Fibroblast of skin of back (primary cell): ENCODE measurements around the gene ARHGEF16.

Experiments
- DNase-seq: peaks from one replicate; pipeline ENCODE4 v3.0.0-alpha.2; 2013

The ARHGEF16 gene

GRCh38 chr1:3503525-3503886 lies 49.0 kb downstream of the ARHGEF16 start:
- no peak for DNase-seq

- peak; percentile 79 for DNase-seq
Observed at GRCh38 chr1:3504151-3504821, 49.8 kb downstream of the ARHGEF16 start.

- no peak for DNase-seq
Observed at GRCh38 chr1:3504822-3505153, 50.3 kb downstream of the ARHGEF16 start.

- no peak for DNase-seq
Observed at GRCh38 chr1:3505161-3505560, 50.7 kb downstream of the ARHGEF16 start.

- no peak for DNase-seq
Observed at GRCh38 chr1:3506041-3506440, 51.6 kb downstream of the ARHGEF16 start.

GRCh38 chr1:3506943-3507342 lies 52.5 kb downstream of the ARHGEF16 start:
- no peak for DNase-seq

- no peak for DNase-seq
Observed at GRCh38 chr1:3507636-3508275, 53.3 kb downstream of the ARHGEF16 start.

- no peak for DNase-seq
Observed at GRCh38 chr1:3508757-3509415, 54.4 kb downstream of the ARHGEF16 start.

- DNase-seq = no peak
Observed at GRCh38 chr1:3509721-3510120, 55.3 kb downstream of the ARHGEF16 start.

- DNase-seq = no peak
Observed at GRCh38 chr1:3510136-3510955, 55.9 kb downstream of the ARHGEF16 start.

- no peak for DNase-seq
Observed at GRCh38 chr1:3510956-3511250, 56.4 kb downstream of the ARHGEF16 start.

GRCh38 chr1:3511306-3511705 lies 56.8 kb downstream of the ARHGEF16 start:
- DNase-seq = no peak

GRCh38 chr1:3511856-3512255 lies 57.4 kb downstream of the ARHGEF16 start:
- no peak for DNase-seq

GRCh38 chr1:3514404-3514803 lies 59.9 kb downstream of the ARHGEF16 start:
- DNase-seq = no peak

- no peak for DNase-seq
Observed at GRCh38 chr1:3515272-3515671, 60.8 kb downstream of the ARHGEF16 start.

- DNase-seq = peak; percentile 80
Observed at GRCh38 chr1:3515774-3516480, 61.5 kb downstream of the ARHGEF16 start.

GRCh38 chr1:3516481-3516869 lies 62.0 kb downstream of the ARHGEF16 start:
- DNase-seq = no peak

GRCh38 chr1:3516911-3517675 lies 62.6 kb downstream of the ARHGEF16 start:
- DNase-seq = no peak

- no peak for DNase-seq
Observed at GRCh38 chr1:3518256-3518655, 63.8 kb downstream of the ARHGEF16 start.

GRCh38 chr1:3518756-3519155 lies 64.3 kb downstream of the ARHGEF16 start:
- DNase-seq = no peak

- DNase-seq = no peak
Observed at GRCh38 chr1:3519301-3519885, 64.9 kb downstream of the ARHGEF16 start.
